Measurements from ENCODE around the gene GPR33. TPM values are rescaled to one million over a fixed set of nuclear protein-coding genes. Genes with fewer than 3 reads are reported as not detected.
A peak's percentile ranks its signal among the peaks of the same experiment; 100 is the strongest.

GPR33 gene
- total RNA-seq, 2 donors from 2014 or later = not detected

- no peak for TF ChIP-seq CTCF (IDR thresholded peaks at IDR 0.05)
- H3K4me3 ChIP-seq = no peak overlapping the region
- DNase-seq (ENCODE audit: low spot score) = no peak
- H3K9me3 ChIP-seq = no peaks in the 10 kb centered on the region
- peaks cover 0 to under 1% of the 10 kb centered on the region in 2 donors for H3K4me1 ChIP-seq
- H3K27ac ChIP-seq = no peak overlapping the region
- H3K27me3 ChIP-seq = no peaks in the 10 kb centered on the region
- H3K36me3 ChIP-seq = no peaks in the 10 kb centered on the region
Measured at GRCh38 chr14:31510855-31511254, 23.0 kb upstream of the GPR33 start.

GRCh38 chr14:31510222-31510621, 22.4 kb upstream of the GPR33 start:
- H3K9me3 ChIP-seq = no peaks in the 10 kb centered on the region
- no peak for DNase-seq (ENCODE audit: low spot score)
- no peak overlapping the region for H3K4me3 ChIP-seq
- no peak overlapping the region for H3K27ac ChIP-seq
- no peaks in the 10 kb centered on the region for H3K36me3 ChIP-seq
- TF ChIP-seq CTCF (IDR thresholded peaks at IDR 0.05) = peak; percentile 37 to 83
- peaks cover 0 to 7% of the 10 kb centered on the region in 2 donors for H3K4me1 ChIP-seq
- H3K27me3 ChIP-seq = no peaks in the 10 kb centered on the region

GRCh38 chr14:31508135-31508534, 20.3 kb upstream of the GPR33 start:
- no peak overlapping the region for H3K4me3 ChIP-seq
- peaks cover 0 to 11% of the 10 kb centered on the region in 2 donors for H3K4me1 ChIP-seq
- no peak overlapping the region for H3K27ac ChIP-seq
- no peak for TF ChIP-seq CTCF (IDR thresholded peaks at IDR 0.05)
- no peak for DNase-seq (ENCODE audit: low spot score)
- H3K27me3 ChIP-seq = no peaks in the 10 kb centered on the region
- no peaks in the 10 kb centered on the region for H3K9me3 ChIP-seq
- H3K36me3 ChIP-seq = no peaks in the 10 kb centered on the region

GRCh38 chr14:31505411-31505810, 17.6 kb upstream of the GPR33 start:
- Histone ChIP-seq H3K9me3 (no peaks in the 10 kb centered on the region), H3K36me3 (no peaks in the 10 kb centered on the region), H3K4me1 (peaks cover 0 to 11% of the 10 kb centered on the region in 2 donors), H3K27me3 (no peaks in the 10 kb centered on the region), H3K4me3 (no peak overlapping the region), H3K27ac (peak overlapping the region in 1 of 2 donors; percentile 58)
- TF ChIP-seq CTCF (IDR thresholded peaks at IDR 0.05) = no peak
- no peak for DNase-seq (ENCODE audit: low spot score)

GRCh38 chr14:31501870-31502269, 14.0 kb upstream of the GPR33 start:
- Histone ChIP-seq H3K4me3 (no peak overlapping the region), H3K36me3 (no peaks in the 10 kb centered on the region), H3K4me1 (peaks cover 0 to 11% of the 10 kb centered on the region in 2 donors), H3K27ac (no peak overlapping the region), H3K9me3 (peaks cover 0 to 3% of the 10 kb centered on the region in 2 donors), H3K27me3 (no peaks in the 10 kb centered on the region)
- TF ChIP-seq CTCF (IDR thresholded peaks at IDR 0.05) = no peak
- DNase-seq (ENCODE audit: low spot score) = no peak

GRCh38 chr14:31492759-31493498, 5.1 kb upstream of the GPR33 start:
- Histone ChIP-seq H3K27me3 (no peaks in the 10 kb centered on the region), H3K27ac (no peak overlapping the region), H3K4me1 (peaks cover 0 to 4% of the 10 kb centered on the region in 2 donors), H3K9me3 (no peaks in the 10 kb centered on the region), H3K36me3 (no peaks in the 10 kb centered on the region), H3K4me3 (no peak overlapping the region)
- TF ChIP-seq CTCF (IDR thresholded peaks at IDR 0.05) = no peak
- DNase-seq (ENCODE audit: low spot score) = no peak

Data from right atrium auricular region (tissue), 2 donors.